Vagina (tissue), 2 donors: Measurements from ENCODE around the gene MCUR1. TPM values are rescaled to one million over a fixed set of nuclear protein-coding genes. Genes with fewer than 3 reads are reported as not detected.

Experiments
- DNase-seq, 2 donors: peaks; one replicate each; pipeline ENCODE4 v3.0.0-alpha.2; 2017; ENCODE audit errors: extremely low spot score in 2 of 2
- H3K27ac ChIP-seq: fragments of 200-600 bp; sonication (generic); one replicate; pipeline ENCODE4 v1.5.1; 2019
- H3K27me3 ChIP-seq: fragments of 200-600 bp; sonication (generic); one replicate; pipeline ENCODE4 v1.5.1; 2019
- H3K36me3 ChIP-seq, 2 donors: fragments of 200-600 bp; sonication (generic); one replicate each; pipeline ENCODE4 v1.5.1; 2017 to 2019
- H3K4me1 ChIP-seq: fragments of 200-600 bp; sonication (generic); one replicate; pipeline ENCODE4 v1.5.1; 2019
- H3K4me3 ChIP-seq, 2 donors: fragments of 200-600 bp; sonication (generic); 1 replicate in 1 of 2; 2 replicates in 1 of 2; pipeline ENCODE4 v1.5.1; 2016 to 2019
- H3K9me3 ChIP-seq: fragments of 200-600 bp; sonication (generic); one replicate; pipeline ENCODE4 v1.5.1; 2019
- POLR2A ChIP-seq, 2 donors: fragments of 450-650 bp; IDR thresholded peaks; one replicate each; pipeline ENCODE4 v1.6.1; 2017; ENCODE audit warnings: antibody characterized with exemption in 2 of 2, mild to moderate bottlenecking in 2 of 2, moderate library complexity in 2 of 2
- POLR2AphosphoS5 ChIP-seq, 2 donors: sonication (generic); formaldehyde crosslinking; IDR thresholded peaks; one replicate each; pipeline ENCODE4 v1.9.0; 2017; ENCODE audit warnings: antibody characterized with exemption in 2 of 2, mild to moderate bottlenecking in 2 of 2, low read depth in 1 of 2; ENCODE audit not compliant: insufficient read depth in 1 of 2
- intact Hi-C: fragments of 100-400 bp; cut with DNase I; formaldehyde crosslinking; loops from one replicate; pipeline ENCODE4 v1.15.1; 2023
- total RNA-seq: library from RNA; depleted of rRNA; stranded (reverse); fragments of >200 nt; gene quantifications from one replicate; pipeline ENCODE4 v1.2.3, GENCODE V29; 2016
- TF ChIP-seq, protein P1 (sequence below), 3 experiments: fragments of 450-650 bp in 2 of 3; fragments of 200-600 bp in 1 of 3; sonication (generic) in 1 of 3; IDR thresholded peaks; one replicate each; pipeline ENCODE4 v1.5.1; 2017 to 2019; ENCODE audit warnings: antibody characterized with exemption in 3 of 3, mild to moderate bottlenecking in 2 of 3, moderate library complexity in 2 of 3

MCUR1 gene
- total RNA-seq, 1 donor from 2014 or later: 15.0 TPM

DNA sequence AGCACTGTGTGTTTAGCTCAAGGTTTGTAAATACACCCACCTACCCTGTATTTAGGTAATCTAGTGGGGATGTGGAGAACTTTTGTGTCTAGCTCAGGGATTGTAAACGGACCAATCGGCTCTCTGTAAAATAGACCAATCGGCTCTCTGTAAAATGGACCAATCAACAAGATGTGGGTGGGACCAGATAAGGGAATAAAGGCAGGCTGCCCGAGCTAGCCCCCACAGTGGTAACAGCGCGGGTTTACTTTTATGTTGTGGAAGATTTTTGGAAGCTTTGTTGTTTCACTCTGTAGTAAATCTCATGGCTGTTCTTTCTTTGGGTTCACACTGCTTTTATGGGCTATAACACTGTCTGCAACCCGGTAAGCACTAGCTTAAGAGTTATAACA, 70.6 kb downstream of the MCUR1 start:
- TF ChIP-seq POLR2AphosphoS5 (IDR thresholded peaks at IDR 0.05; ENCODE audit: insufficient read depth in 1 of 2, low read depth in 1 of 2): no peak
- TF ChIP-seq, protein P1, sequence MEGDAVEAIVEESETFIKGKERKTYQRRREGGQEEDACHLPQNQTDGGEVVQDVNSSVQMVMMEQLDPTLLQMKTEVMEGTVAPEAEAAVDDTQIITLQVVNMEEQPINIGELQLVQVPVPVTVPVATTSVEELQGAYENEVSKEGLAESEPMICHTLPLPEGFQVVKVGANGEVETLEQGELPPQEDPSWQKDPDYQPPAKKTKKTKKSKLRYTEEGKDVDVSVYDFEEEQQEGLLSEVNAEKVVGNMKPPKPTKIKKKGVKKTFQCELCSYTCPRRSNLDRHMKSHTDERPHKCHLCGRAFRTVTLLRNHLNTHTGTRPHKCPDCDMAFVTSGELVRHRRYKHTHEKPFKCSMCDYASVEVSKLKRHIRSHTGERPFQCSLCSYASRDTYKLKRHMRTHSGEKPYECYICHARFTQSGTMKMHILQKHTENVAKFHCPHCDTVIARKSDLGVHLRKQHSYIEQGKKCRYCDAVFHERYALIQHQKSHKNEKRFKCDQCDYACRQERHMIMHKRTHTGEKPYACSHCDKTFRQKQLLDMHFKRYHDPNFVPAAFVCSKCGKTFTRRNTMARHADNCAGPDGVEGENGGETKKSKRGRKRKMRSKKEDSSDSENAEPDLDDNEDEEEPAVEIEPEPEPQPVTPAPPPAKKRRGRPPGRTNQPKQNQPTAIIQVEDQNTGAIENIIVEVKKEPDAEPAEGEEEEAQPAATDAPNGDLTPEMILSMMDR (IDR thresholded peaks at IDR 0.05): no peak
- no peak for TF ChIP-seq POLR2A (IDR thresholded peaks at IDR 0.05)
- H3K27me3 ChIP-seq: no peaks in the 10 kb centered on the region
- H3K4me3 ChIP-seq: no peak overlapping the region
- H3K9me3 ChIP-seq: no peaks in the 10 kb centered on the region
- intact Hi-C loops: no loop called here
- no peak overlapping the region for H3K27ac ChIP-seq
- DNase-seq: no peak
- no peaks in the 10 kb centered on the region for H3K4me1 ChIP-seq
- H3K36me3 ChIP-seq: no peaks in the 10 kb centered on the region

DNA sequence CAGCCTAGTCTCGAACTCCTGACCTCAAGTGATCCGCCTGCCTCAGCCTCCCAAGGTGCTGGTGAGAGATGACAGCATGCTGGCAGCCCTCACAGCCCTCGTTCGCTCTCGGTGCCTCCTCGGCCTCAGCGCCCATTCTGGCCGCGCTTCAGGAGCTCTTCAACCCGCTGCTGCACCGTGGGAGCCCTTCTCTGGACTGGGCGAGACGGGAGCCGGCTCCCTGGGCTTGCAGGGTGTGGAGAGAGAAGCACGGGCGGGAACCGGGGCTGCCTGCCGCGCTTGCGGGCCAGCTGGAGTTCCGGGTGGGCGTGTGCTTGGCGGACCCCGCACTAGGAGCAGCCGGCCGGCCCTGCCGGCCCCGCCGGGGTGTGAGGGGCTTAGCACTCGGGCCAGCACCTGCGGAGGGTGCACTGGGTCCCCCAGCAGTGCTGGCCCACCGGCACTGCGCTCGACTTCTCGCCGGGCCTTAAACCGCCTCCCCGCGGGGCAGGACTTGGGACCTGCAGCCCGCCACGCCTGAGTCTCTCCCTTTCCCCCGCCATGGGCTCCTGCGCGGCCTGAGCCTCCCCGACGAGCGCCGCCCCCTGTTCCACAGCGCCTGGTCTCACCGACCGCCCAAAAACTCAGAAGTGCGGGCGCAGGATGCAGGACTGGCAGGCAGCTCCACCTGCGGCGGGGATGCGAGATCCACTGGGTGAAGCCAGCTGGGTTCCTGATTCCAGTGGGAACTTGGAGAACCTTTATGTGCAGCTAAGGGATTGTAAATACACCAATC, 71.2 kb downstream of the MCUR1 start:
- Histone ChIP-seq H3K9me3 (no peaks in the 10 kb centered on the region), H3K27ac (no peak overlapping the region), H3K36me3 (no peaks in the 10 kb centered on the region), H3K4me1 (no peaks in the 10 kb centered on the region), H3K27me3 (no peaks in the 10 kb centered on the region), H3K4me3 (peak overlapping the region; percentile 4 to 22)
- no peak for DNase-seq
- intact Hi-C loops: no loop called here
- TF ChIP-seq POLR2A (IDR thresholded peaks at IDR 0.05) (no peak), POLR2AphosphoS5 (IDR thresholded peaks at IDR 0.05; ENCODE audit: insufficient read depth in 1 of 2, low read depth in 1 of 2) (no peak)
- TF ChIP-seq, protein P1 (IDR thresholded peaks at IDR 0.05): no peak

DNA sequence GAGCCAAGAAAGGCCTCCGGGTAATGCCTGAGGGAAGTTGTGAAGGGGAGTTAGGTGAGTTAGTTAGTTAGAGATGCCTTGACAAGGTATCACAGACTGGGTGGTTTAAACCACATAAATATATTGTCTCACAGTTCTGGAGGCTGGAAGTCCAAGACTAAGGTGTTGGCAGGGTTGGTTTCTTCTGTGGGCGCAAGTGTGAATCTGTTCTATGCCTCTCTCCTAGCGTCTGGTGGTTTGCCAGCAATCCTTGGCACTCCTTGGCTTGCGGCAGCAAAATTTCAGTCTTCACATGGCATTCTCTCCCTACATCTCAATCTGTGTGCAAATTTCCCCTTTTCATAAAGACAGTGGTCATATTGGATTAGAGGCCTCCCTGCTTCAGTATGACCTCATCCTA, 73.0 kb downstream of the MCUR1 start:
- no peaks in the 10 kb centered on the region for H3K36me3 ChIP-seq
- H3K4me1 ChIP-seq: no peaks in the 10 kb centered on the region
- no peaks in the 10 kb centered on the region for H3K9me3 ChIP-seq
- no peaks in the 10 kb centered on the region for H3K27me3 ChIP-seq
- TF ChIP-seq, protein P1 (IDR thresholded peaks at IDR 0.05): no peak
- TF ChIP-seq POLR2AphosphoS5 (IDR thresholded peaks at IDR 0.05; ENCODE audit: insufficient read depth in 1 of 2, low read depth in 1 of 2) (no peak), POLR2A (IDR thresholded peaks at IDR 0.05) (no peak)
- no peak overlapping the region for H3K4me3 ChIP-seq
- no peak for DNase-seq
- intact Hi-C loops: no loop called here
- no peak overlapping the region for H3K27ac ChIP-seq

Other genes with a start within 250 kb of the MCUR1 start
- gene SIRT5, start 240.0 kb downstream of the MCUR1 start, total RNA-seq: 7.1 TPM
- gene NOL7, start 199.2 kb downstream of the MCUR1 start, total RNA-seq: 67.0 TPM
- gene RANBP9, start 102.7 kb downstream of the MCUR1 start, total RNA-seq: 50.6 TPM
- gene RNF182, start 110.4 kb upstream of the MCUR1 start, total RNA-seq: 2.2 TPM